HTR-8/SVneo (cell line): ENCODE data around the gene DDIT4L.
"Not testable (repeated sequence)": the region's sequence is repeated elsewhere in the genome, so short reads cannot be mapped to it uniquely, and the experiment has no call there.

ENCODE experiments used
- DNase-seq: peaks from one replicate; pipeline ENCODE4 v3.0.0; 2011; ENCODE audit warnings: low spot score, mixed read lengths; ENCODE audit not compliant: insufficient read length
- FAIRE-seq: peaks from 2 replicates; lab custom pipeline; 2011; peaks lifted over from hg19 to GRCh38; lab: Jason Lieb, UNC

Gene DDIT4L, protein sequence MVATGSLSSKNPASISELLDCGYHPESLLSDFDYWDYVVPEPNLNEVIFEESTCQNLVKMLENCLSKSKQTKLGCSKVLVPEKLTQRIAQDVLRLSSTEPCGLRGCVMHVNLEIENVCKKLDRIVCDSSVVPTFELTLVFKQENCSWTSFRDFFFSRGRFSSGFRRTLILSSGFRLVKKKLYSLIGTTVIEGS

DNA sequence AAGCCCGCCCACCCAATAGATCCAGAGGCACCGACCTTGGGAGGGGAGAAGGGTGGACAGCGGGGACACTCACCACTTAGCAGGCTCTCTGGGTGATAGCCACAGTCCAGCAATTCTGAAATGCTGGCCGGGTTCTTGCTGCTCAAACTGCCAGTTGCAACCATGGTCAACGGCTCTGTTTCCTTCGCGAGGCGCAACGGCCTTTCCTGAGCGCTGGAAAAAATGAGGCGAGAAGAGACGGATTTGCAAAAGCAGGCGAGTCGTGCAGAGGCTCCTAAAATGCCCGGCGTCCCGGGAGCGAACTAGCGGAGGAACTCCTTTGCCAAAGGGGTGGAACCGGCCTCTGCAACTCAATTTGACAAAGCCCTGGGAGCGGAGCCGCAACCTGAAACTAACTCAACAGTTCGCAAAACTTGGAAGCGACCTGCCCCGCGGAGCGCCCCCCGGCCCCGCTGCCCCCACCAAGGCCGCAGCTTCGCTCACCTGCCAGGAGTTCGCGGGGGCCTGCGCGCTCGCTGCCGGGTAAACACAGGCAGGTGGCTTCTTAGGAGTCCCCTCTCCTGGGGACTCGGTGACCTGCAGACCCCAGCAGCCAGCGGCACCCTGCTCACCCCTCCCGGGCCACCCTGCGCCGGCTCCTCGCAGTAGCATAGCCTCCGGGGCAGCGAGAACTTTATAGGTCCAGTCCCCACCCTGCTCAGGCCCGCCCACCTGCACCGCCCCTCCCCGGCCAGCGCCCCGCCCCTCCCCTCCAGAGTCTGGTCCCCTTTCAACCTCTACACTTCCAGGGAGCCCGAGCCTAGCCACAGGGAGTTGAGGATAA lies at the start of gene DDIT4L:
Gene DDIT4L, minus strand, starts transcription at position 649 of the 823 bp plus-strand sequence. Its CDS starts 485 bp downstream, at position 164.
- FAIRE-seq (no peak), DNase-seq (peak; percentile 42)

DNA sequence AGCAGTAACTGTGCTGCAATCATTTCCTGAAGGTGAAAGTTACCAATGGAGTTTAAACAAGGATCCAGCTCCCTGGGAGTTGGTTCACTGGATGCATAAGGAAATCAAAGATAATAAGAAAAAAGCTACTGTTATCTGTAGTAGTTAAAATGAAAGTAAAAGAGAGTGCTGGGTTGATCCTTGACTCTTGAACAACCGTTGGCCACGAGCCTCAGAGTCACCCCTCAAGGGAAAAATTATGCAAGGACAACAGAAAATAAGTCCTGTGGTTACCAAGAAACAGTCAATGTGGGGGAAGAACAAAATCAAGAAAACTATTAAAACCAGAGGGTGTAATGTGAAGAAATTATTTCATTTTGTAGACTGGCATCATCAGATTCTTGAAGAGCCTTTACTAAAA lies 49.7 kb upstream of the DDIT4L start:
- FAIRE-seq (no peak), DNase-seq (no peak)

DNA sequence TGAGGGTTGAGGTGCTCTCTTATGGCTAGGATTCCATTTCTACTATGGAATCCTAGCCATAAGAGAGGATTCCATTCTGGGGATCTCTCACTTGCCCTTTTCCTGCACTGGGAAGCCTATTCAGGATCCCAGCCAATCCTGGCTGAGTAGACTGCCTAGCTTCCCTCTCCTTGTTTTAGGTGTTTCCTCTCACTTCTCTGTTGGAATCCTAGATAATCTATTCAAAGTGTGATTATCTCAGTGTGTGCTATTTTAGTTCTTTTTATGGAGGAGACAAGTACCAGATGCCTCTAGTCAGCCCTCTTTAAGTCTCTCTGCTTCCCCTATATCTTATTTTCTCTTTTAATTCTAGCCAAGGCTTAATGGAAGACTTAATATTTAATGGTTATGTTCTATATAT lies 34.5 kb upstream of the DDIT4L start:
- FAIRE-seq (no peak), DNase-seq (no peak)

DNA sequence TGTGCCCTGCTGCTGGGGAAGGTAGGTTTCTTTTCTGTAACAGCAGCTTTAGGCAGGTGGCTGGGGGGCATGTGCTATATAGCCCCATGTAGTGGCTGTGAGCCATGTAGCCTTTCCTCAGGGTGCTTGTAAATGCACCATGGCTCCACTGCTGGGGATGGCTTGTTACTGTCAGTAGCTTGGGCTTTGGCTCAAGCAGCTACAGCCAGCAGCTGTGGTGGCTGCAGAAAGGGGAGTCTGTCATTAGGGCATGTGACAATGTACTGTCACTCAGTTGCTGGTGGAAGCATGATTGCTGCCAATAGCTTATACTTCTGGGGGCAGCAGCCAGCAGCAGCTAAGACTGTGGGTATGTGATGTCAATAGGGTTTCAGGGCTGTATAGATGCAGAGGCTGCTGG lies 33.9 kb upstream of the DDIT4L start:
- FAIRE-seq (no peak), DNase-seq (no peak)

DNA sequence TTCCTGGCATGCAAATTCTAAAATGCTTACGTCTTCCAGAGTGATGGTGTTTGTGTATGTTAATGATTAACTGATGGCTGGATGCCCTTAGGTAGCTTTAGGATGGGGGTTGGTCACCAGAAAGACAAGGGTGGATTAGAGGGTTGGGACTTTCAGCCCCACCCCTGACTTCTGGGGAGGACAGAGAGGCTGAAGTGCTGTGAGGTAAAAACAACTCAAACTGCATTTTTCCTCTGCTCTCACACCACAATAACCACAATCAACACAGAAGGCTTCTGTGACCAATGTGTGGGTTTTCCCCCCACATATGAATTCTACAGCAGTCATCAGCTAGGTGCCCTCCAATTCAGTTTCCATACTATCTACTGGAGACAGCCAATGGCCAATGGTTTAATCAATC lies 18.7 kb upstream of the DDIT4L start:
- FAIRE-seq (no peak), DNase-seq (no peak)

DNA sequence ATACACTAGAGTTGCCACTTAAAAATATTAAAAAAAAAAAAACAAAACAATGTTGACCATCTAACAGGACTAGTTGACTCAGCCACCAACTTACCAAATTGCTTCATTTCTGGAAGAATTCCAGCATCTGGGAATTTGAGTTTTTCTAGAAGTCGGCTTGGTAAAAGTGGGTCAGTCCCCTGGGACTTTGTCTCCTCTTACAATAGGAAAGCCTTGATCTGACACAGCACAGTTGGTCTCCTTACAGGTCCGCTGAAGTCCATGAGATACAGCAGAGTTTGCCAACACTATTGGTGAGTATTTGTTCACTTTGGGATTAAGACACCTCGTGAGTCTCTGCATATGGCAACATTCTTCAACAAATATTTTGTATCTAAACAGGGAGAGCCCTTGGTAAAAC lies 18.2 kb upstream of the DDIT4L start:
- DNase-seq = no peak
- FAIRE-seq = no peak

DNA sequence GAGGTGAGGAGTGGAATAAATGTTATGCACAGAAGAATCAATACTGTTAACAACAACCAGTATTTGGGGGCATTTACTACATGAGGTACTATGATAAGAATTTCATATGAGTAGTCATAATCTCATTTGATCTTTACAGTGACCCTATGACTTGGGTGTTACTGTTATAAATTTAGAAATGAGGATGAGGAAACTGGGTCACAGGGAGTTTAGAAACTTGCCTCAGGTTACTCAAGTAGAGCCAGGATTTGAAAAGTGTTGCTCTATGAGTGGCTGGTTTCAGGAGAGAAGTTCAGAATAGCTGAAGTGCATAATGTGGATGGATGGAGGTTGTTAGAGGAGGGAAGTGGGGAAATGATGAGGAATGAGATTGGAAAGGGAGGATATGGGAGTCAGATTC lies 16.6 kb upstream of the DDIT4L start:
- DNase-seq (no peak), FAIRE-seq (no peak)

DNA sequence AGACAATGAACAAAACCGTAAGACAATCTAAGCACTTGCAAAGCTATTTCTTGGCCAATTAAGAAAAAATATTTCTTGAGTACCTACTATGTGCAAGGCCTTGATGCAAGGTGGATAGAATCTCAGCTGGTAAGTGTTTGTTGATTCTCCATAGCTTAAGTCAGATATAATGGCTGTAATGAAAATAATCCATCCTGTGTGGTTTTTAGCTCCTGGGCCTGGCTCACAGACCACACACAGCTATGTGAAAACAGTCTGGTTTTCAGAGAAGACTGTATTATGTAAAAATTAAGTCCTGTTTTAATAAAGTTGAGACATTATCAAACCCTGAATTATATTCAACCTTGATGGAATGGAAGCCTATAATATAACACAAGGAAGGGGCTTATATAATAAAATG lies 7.8 kb upstream of the DDIT4L start:
- DNase-seq (no peak), FAIRE-seq (no peak)

DNA sequence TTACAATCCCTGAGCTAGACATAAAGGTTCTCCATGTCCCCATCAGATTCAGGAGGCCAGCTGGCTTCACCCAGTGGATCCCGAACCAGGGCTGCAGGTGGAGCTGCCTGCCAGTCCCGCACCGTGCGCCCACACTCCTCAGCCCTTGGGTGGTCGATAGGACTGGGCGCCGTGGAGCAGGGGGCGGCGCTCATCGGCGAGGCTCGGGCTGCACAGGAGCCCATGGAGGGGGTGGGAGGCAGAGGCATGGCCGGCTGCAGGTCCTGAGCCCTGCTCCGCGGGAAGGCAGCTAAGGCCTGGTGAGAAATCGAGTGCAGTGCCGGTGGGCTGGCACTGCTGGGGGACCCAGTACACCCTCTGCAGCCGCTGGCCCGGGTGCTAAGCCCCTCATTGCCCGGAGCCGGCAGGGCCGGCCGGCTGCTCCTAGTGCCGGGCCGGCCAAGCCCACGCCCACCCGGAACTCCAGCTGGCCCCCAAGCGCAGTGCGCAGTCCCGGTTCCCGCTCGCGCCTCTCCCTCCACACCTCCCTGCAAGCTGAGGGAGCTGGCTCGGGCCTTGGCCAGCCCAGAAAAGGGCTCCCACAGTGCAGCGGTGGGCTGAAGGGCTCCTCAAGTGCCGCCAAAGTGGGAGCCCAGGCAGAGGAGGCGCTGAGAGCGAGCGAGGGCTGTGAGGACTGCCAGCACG lies 6.3 kb upstream of the DDIT4L start:
- not testable (repeated sequence) for FAIRE-seq, DNase-seq

DNA sequence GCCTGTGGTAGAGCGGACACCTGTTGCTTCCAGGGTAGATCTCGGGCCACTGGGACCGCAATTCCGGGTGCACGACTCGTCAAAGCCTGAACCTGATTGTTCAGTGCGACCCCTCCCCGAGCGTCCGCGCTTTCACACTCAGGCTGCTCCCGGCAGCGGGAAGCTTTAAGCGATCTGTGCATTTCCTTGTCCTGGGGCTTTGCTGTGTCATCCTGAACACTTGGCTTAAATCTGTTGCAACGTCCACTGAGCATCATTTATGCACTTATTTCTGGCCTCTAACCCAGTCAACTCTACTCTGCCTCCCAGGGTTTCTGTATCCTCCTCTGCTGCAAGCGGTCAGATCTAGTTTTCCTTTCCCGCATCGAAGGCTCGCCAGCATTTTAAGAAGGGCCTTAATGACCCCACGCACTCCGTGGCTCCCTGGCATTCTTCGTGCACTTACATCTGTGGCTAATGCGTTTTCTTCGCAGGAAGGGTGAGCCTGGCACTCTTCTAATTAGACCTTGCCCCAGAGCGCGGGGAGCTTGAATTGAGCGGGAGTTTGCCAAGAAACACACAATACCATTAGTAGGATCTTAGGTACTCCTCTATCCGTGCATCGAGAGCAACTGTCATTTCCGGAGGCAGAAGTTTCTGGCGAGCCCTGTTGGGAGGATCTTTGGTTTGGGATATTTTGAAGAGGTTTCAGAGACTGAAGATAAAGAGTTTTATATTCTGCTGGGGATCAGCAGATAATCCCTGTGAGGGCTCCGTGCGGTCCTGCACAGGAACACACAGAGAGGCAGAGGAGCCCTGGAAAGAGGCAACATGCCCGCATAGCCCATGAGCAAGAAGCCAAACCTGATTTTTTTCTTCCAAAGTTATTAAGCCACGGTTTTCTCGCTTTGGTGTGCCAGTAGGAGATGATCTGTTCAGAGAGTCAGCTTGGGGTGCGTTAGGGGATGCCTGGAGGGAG lies 654 bp upstream of the DDIT4L start:
- FAIRE-seq = no peak
- DNase-seq = peak; percentile 5

DNA sequence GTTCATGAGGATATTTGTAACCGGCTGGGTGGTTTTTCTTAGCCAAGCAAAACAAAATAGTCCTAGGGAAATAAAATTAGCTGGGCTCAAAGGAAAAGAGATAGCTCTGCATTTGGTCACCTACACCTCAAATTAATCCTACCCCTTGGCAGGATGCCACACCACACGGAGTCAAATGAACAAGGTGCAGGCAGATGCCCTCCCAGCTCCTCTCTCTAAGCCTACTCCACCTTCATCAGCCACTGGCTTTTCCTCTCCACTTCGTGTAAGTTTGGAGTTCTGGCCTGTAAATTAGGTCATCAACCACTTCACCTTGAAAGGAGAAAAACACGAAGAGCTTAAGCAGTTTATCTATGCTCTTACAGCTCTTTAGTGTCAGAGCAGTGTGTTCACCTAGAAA lies 1.4 kb downstream of the DDIT4L start:
- no peak for FAIRE-seq
- DNase-seq = no peak

DNA sequence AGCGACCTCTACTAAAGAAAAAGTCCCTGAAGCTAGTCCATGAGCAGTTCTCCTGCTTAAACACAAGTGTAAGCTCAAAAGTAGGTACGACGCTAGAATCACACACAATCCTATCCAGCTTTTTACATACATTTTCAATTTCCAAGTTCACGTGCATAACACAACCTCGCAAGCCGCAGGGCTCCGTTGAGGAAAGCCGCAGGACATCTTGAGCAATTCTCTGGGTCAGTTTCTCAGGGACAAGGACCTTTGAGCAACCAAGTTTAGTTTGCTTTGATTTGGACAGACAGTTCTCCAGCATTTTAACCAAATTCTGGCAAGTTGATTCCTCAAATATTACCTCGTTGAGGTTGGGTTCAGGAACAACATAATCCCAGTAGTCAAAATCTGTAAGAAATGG lies 2.5 kb downstream of the DDIT4L start:
- no peak for DNase-seq
- no peak for FAIRE-seq

DNA sequence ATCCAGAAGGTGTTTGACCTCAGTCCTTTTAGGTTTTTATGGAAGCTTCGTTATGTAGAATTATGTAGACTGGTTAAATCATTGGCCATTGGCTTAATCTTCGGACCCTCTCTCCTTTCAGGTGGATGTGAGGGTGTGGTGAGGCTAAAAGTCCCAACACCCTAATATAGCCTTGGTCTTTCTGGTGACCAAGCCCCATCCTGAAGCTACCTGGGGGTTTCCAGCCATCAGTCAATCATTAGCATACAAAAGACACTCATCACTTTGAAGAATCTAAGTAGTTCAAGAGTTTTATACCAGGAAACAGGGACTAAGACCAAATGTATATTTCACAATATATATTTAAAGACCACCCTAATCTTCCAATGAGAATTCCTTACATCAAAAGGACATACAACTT lies 5.5 kb downstream of the DDIT4L start:
- FAIRE-seq = no peak
- DNase-seq = no peak

DNA sequence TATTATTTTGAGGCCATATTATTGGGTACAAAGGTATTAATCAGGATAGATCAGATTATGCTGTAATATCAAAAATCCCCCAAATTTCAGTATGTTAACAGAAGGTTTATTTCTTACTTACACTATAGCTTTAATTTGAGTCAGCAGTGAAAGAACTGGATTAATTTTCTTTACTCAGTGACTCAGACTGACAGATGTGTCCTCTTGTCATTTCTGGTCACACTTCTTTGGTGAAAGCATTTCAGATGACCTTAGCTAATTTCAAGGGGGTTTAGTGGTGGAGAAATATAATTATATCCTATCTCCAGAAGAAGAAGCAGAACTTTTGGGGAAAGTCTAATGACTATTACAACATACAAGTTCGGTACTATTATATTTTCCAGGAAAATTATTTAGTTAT lies 12.4 kb downstream of the DDIT4L start:
- no peak for FAIRE-seq
- no peak for DNase-seq

DNA sequence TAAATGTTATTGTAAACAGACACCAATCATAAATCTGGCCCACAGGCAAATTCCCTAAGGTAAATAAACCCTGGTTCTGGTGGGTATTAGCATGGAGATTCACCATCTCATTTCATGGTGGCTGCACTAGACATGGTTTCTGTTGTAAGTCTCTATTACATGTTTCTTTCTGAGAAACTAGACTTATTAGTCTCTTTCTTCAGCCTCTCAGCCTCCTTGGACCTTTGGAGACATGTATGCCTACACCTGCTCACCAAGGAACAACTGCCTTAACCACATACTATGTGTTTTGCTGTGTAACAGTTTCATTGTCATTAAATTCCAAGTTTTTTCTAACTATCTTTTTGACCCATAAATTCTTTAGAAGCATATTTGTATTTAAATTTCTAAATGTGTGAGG lies 13.1 kb downstream of the DDIT4L start:
- FAIRE-seq (no peak), DNase-seq (no peak)

DNA sequence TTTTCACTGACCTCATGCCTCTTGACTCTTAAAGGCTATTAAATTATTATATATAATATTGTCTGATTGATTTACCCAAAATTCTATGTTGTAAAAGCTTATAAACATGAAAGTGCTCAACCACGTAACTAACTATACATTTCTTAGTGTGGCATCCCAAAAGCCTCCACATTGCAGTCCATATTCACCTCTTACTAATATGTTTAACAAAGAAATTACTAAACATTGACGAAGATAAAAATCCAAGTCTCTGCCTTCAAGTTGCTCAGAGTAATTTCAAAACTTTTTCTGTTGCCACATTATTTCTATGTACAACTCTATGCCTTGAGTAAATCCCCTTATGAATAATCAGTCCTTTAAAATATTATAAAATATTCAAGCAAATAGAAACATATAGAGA lies 14.4 kb downstream of the DDIT4L start:
- DNase-seq (no peak), FAIRE-seq (no peak)

DNA sequence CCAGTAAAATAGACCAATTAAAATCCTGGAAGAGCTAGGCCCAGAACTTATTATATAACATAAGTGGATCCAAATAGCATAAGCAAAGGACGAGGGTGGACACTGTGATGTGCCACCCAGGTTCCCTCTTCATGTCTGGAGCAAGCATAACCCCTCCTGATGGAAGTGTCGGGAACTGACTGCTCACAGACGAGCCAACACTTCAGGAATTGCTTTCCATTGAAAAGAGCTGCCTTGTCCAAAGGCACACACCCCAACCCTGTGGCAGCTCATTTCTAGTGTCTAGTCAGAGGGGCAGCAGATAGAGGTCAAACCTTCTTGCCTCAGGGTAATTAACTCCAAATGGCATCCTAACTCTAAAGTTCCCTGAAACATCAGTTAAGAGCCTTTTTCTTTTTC lies 15.3 kb downstream of the DDIT4L start:
- DNase-seq (no peak), FAIRE-seq (no peak)

DNA sequence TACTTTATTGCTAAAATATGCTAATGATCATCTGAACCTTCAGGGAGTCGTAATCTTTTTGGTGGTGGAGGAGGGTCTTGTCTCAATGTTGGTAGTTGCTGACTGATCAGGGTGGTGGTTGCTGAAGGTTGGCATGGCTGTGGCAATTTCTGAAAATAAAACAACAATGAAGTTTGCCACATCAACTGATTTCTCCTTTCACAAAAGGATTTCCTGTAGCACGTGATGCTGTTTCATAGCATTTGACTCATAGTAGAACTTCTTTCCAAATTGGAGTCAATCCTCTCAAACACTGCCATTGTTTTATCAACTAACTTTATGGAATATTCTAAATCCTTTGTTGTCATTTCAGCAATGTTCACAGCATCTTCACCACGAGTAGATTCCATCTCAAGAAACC lies 19.3 kb downstream of the DDIT4L start:
- FAIRE-seq = no peak
- DNase-seq = no peak

DNA sequence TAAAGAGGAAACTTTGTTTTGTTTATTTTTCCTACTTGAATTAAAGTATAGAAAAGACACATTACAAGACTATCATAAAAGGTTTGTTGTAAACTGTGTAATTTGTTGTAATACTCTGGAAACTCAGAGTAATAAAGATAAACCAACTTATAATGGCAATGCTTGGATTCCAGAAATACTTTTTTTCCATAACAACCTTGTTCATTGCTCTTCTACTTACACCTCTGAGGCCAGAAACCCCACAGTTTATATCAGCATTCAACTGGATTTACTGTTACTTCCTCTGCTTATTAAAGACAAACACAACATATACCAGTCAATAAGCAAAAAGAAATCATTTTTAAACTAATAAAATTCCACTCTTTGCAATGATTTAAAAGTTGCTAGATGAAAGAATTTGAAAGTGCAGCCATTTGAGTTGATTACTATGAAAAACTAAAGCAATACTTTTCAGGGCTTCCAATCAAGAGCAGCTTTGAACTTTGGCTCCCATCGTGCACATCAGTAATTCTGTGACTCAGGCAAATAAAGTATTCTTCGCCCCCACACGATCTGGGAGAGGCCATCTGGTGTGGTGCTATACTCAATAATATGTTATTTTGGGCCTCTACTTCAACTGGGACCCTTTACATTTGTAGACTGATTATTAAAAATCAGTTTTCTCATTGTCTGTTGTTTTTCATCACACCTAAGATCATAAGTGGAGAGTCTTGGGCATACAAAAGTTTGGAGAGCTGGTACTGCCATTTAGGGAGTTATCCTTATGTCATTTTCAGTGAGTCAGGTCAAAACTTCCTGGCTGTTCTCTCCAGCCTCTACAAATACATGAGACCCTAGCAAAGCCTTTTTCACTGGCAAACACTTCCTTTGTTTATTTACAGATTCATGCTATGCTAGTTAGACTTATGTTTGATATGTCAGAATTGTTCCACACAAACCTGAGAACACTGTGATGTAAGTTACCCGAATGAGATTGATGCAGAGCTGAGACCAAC lies 20.5 kb downstream of the DDIT4L start:
- no peak for FAIRE-seq
- no peak for DNase-seq
